Activated T-cell treated with anti-CD3 and anti-CD28 coated beads, Interleukin-2, amount 50 U/mL, for 4 hours (primary cell): ENCODE data around the gene NOTCH4. TPM values are rescaled to one million over a fixed set of nuclear protein-coding genes. Genes with fewer than 3 reads are reported as not detected.

Experiments used
- ATAC-seq, 2 donors: fragments of 200-7000 bp; cut with Tn5 transposase; one replicate each; pipeline ENCODE4 v1.10.0; 2021
- DNase-seq: peaks from one replicate; pipeline ENCODE4 v3.0.0-alpha.2; 2020
- H3K27me3 Mint-ChIP-seq: one replicate; pipeline ENCODE4 v1.8.0; 2021; ENCODE audit warnings: low read depth, mixed read lengths
- H3K36me3 Mint-ChIP-seq: one replicate; pipeline ENCODE4 v1.8.0; 2022; ENCODE audit warnings: mixed read lengths; ENCODE audit not compliant: insufficient read depth
- H3K4me1 Mint-ChIP-seq: one replicate; pipeline ENCODE4 v1.8.0; 2021; ENCODE audit warnings: low read depth, mixed read lengths
- H3K4me3 Mint-ChIP-seq: one replicate; pipeline ENCODE4 v1.8.0; 2021; ENCODE audit warnings: mild to moderate bottlenecking, moderate library complexity, mixed read lengths
- H3K9me3 Mint-ChIP-seq: one replicate; pipeline ENCODE4 v1.8.0; 2021; ENCODE audit warnings: mixed read lengths
- total RNA-seq, 3 donors: library from RNA; stranded (reverse); gene quantifications; one replicate each; pipeline ENCODE4 v1.2.1, GENCODE V29; 2021

NOTCH4 gene
- total RNA-seq, 3 donors from 2014 or later, result 0.40 to 0.58 (median 0.43) TPM

DNA sequence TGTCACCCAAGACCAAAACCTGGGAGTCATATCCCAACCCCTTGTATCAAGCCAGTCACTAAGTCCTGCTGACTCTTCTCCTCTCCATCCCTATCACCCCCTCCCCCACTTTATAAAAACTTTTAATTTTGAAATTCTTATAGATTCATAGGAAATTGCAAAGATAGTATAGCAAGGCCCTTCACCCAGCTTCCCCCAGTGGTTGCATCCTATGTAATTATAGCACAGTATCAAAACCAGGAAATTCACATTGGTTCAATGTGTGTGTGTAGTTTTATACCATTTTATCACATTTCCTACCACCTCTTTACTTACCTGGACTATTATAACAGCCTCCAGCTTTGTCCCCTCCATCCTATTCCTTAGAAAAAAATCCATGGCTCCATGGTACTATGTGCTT is 65.8 kb downstream of the NOTCH4 start:
- Mint-ChIP-seq H3K4me1 (peaks cover 23% of the 10 kb centered on the region), H3K36me3 (peaks cover 12% of the 10 kb centered on the region), H3K27me3 (no peaks in the 10 kb centered on the region), H3K9me3 (no peaks in the 10 kb centered on the region), H3K4me3 (no peak overlapping the region)
- ATAC-seq, result no peak
- no peak for DNase-seq

DNA sequence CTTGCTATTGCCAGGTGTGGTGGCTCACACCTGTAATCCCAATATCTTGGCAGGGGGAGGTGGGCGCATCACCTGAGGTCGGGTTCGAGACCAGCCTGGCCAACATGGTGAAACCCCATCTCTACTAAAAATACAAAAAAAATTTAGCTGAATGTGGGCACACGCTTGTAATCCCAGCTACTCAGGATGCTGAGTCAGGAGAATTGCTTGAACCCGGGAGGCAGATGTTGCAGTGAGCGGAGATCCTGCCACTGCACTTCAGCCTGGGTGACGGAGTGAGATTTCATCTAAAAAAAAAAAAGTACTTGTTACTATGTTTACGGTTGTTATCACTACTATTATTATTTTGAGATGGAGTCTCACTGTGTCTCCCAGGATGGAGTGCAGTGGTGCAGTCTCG is 67.0 kb downstream of the NOTCH4 start:
- Mint-ChIP-seq H3K36me3 (peaks cover 12% of the 10 kb centered on the region), H3K9me3 (no peaks in the 10 kb centered on the region), H3K27me3 (peaks cover 3% of the 10 kb centered on the region), H3K4me1 (peaks cover 33% of the 10 kb centered on the region), H3K4me3 (no peak overlapping the region)
- ATAC-seq (no peak), DNase-seq (no peak)

DNA sequence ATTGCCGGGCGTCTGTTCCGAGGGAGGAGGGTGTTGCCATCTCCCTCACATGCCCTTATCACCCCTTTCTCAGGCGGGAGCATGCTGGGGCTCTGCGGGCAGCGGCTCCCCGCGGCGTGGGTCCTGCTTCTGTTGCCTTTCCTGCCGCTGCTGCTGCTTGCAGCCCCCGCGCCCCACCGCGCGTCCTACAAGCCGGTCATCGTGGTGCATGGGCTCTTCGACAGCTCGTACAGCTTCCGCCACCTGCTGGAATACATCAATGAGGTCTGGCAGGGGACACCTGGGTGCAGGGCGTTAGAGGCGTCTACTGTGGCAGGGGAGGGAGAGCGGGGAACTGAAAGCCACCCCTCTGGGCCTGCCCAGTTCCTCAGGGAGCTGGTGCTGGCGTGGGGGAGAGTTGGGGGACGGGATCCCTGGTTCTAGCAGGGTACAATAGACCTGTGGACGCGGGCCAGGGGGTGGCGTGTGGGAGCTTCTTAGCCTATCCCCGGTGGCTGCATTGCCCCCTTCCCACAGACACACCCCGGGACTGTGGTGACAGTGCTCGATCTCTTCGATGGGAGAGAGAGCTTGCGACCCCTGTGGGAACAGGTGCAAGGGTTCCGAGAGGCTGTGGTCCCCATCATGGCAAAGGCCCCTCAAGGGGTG is 69.2 kb downstream of the NOTCH4 start:
- Mint-ChIP-seq H3K4me3 (peak overlapping the region; percentile 96), H3K36me3 (peaks cover 12% of the 10 kb centered on the region), H3K9me3 (no peaks in the 10 kb centered on the region), H3K4me1 (peaks cover 44% of the 10 kb centered on the region), H3K27me3 (peaks cover 17% of the 10 kb centered on the region)
- DNase-seq (peak; percentile 53), ATAC-seq (peak; percentile 61 to 73)

DNA sequence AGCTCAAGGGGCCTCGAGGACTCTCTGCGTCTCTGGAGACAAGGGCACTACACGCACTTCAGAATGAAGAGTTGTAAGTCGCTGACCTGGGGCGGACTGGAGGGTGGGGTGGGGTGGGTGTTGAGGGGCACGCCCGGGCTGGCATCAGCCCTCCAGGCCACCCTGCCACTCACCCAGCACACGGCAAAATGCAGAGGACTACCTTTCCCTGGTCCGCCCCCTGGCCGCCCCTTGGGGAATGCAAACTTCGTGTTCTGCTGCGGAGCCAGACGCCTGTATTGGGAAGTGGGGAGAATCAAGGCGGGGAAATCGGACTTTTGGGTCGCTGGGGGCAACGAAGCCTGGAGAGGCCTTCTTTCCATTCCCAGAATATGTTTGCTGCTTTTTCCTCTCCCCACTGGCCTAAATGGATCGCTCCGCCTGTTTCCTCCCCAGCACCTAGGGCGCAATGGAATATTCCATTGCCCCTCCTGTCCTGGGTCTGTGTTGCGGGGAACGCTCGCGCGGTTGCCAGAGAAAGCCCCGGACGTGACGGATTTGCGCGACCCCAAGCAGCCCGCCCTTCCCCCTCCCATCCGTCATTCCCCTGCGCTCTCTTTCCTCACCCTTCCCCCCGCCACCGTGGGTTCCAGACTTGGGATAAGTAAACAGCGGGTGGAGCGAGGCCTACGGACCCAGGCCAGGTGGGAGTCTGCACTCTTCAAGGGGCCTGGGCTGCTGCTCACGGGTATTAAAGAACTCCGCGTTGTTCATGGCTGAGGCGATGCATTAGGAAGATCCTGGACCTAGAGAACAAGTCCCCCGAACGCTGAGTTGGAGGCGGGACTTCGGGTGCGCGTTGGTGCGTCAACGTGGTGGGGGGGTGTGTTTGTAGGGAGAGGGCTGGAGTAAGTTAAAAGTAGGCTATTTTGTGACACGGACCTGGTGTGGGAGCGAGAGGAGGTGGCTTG is 70.0 kb downstream of the NOTCH4 start, which contains the start of gene PPT2:
Gene PPT2, plus strand, starts transcription at position 578 of the 950 bp plus-strand sequence. CDS start 454 bp downstream, outside the sequence.
- peaks cover 12% of the 10 kb centered on the region for H3K36me3 Mint-ChIP-seq
- H3K4me3 Mint-ChIP-seq, result peak within 1 kb of the TSS; percentile 96
- H3K9me3 Mint-ChIP-seq, result no peaks in the 10 kb centered on the region
- peaks cover 48% of the 10 kb centered on the region for H3K4me1 Mint-ChIP-seq
- DNase-seq (peak; percentile 56), ATAC-seq (peak; percentile 80 to 83)
- H3K27me3 Mint-ChIP-seq, result peaks cover 21% of the 10 kb centered on the region

DNA sequence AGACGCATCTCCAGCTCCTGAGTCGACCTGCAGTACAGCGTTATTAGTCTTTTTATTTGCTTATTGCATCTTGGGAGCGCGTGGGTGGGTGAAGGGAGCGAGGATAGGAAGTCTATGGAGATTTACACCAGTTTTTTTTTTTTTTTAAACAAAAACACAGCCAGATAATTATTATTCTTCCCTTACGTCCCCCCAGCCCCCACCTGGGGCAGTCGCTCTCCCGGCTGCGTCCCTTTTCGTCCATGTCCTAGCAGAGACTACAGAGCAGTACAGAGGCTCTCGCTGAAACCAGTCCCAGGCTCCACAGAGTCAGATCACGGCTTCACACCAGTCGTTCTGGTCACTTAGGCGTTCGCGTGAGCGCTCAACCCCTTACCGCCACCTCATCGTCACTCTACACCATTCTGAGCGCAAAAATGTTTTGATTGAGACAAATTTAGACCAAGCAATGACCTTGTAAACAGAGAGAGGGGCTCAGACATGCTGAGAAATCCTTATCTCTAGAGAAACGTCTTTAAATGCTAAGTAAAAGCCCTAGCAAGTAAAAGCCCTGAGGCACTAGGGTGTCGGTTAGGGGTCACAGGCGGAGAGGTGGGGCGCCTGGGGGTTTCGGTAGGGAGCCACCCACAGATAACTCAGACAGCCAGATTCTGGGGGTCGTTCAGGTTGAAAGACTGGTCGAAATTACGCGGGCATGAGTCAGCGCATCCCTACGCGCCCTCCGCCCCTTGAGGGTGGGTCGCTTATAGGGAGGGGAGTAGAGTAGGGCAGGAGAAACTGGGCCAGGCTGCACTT is 70.9 kb downstream of the NOTCH4 start:
- H3K4me3 Mint-ChIP-seq, result peak overlapping the region; percentile 53
- peaks cover 6% of the 10 kb centered on the region for H3K36me3 Mint-ChIP-seq
- H3K9me3 Mint-ChIP-seq, result no peaks in the 10 kb centered on the region
- H3K27me3 Mint-ChIP-seq, result peaks cover 30% of the 10 kb centered on the region
- peaks cover 55% of the 10 kb centered on the region for H3K4me1 Mint-ChIP-seq
- no peak for DNase-seq
- no peak for ATAC-seq

DNA sequence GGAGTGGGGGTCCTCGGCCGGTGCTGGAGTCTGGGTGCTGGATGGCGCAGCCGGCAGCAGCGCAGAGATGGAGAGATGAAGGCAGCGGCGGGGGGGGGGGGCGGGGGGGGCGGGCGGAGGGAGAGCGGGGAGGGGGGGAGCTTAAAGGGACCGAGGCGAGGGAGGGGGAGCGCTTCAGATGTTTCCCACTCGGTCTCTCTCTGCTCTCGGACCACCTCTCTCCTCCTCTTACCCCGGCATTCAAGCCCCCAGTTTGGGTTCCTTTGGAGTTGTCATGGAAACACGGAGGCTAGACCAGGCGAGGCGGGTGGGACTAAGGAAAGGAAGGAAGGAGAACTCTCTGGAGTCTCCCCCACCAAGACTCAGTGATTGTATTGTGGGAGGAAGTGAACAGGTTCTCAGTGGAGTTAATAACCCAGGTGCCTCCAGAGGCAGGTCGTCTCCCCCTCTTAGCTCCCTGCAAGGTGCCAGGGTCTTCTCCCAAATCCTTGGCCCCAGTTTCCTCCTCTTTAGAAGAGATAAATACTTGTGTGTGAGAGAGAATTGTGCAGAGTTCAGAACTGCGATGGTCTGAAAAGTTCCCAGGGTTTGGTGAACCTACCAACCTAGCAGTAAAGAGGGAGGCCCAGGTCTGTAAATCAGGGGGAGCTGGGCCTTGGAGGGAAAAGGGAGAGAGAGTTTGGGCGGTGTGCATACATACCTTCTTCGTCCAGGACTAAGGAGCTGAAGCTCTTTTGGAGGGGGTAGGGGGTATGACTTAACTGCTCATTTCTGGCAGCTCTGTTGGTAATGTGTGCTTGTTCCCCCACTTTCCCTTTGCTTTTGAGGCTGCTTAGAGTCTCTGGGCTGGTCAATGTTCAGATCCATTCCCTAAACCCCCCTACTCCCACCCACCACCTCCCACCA is 71.8 kb downstream of the NOTCH4 start, which contains the start of gene PRRT1:
Gene PRRT1, minus strand, starts transcription at position 77 of the 906 bp plus-strand sequence. CDS start 112 bp downstream, outside the sequence.
- H3K4me1 Mint-ChIP-seq, result peaks cover 57% of the 10 kb centered on the region
- no peak for DNase-seq
- H3K9me3 Mint-ChIP-seq, result no peaks in the 10 kb centered on the region
- no peaks in the 10 kb centered on the region for H3K36me3 Mint-ChIP-seq
- no peak for ATAC-seq
- H3K4me3 Mint-ChIP-seq, result peak within 1 kb of the TSS; percentile 56
- H3K27me3 Mint-ChIP-seq, result peaks cover 37% of the 10 kb centered on the region

DNA sequence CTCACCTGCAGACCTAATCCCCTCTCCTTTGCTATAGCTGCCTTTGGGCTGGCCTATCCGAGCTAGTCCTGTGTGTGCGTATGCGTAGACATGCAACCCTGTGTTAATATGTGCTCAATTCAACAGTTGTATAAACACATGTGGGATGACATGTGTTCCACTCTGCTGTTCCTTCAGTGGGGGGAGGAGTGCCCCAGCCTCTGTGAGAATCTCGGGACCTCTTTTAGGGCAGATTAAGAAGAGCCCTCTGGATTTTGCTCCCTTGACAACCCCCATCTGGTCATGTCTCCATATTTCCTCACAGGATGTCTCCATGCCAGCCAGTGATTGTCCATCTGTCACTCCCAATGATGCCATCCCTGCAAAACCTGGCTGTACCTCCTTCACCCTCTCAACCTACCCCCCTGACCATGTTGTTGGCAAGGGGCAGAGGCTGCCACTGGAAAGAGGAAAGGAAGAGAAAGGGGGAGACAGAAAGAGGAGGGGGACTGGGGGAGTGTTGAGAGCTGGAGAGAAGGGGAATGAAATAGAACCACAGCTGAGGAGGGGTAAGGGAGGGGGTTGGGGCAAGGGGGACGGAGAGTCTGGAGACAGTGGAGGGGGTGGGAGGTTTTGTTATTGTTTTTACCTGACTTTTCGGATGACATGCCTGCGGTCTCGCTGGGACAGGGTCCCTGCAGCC is 72.5 kb downstream of the NOTCH4 start:
- Mint-ChIP-seq H3K27me3 (peaks cover 37% of the 10 kb centered on the region), H3K9me3 (no peaks in the 10 kb centered on the region), H3K4me3 (peak overlapping the region; percentile 56), H3K4me1 (peaks cover 57% of the 10 kb centered on the region), H3K36me3 (no peaks in the 10 kb centered on the region)
- DNase-seq, result no peak
- no peak for ATAC-seq

DNA sequence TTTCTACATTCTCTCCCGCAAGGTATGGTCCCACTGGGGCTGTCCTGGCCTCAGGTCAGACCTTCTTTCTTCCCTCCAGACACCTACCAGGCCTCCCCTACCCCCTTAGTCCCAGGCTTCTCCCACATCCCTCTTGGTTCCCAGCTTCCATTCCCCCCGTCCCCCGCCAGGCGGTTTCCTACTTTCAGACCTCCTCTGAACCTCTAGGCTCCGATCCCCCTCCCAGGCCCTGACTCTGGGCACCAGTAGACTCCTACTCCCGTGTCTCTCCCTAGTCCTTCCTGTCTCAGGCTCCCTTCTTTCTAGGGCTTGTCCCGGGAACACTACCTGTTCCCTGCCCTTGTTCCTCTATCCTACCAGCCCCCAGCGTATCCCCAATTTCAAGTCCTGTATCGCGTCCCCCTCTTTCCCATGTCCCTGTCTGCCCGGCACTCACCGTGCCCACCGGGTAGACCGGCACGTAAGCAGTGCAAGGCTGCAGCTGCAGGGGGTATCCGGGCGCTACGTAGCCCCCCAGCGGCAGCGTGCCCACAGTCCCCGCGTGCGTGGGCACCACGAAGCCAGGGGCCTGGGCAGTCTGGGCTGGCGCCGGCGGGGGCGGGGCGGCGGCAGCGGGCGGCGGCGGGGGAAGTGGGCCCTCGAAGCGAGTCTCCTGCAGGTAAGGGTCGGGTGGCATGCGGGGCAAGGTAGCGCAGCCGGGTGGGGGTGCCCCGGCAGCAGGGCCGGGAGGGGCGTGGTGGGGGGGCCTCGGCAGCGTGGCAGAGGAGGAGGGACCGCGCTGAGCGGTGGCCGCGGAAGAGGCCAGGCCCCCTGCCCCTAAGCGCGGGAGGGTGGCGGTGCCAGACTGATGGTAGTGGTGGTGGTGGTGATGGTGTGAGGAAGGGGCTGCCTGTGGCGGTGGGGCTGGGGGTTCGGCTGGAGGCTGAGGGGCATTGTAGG is 73.7 kb downstream of the NOTCH4 start:
- peaks cover 37% of the 10 kb centered on the region for H3K27me3 Mint-ChIP-seq
- H3K9me3 Mint-ChIP-seq, result no peaks in the 10 kb centered on the region
- peaks cover 53% of the 10 kb centered on the region for H3K4me1 Mint-ChIP-seq
- DNase-seq, result no peak
- H3K4me3 Mint-ChIP-seq, result no peak overlapping the region
- ATAC-seq, result no peak
- no peaks in the 10 kb centered on the region for H3K36me3 Mint-ChIP-seq

DNA sequence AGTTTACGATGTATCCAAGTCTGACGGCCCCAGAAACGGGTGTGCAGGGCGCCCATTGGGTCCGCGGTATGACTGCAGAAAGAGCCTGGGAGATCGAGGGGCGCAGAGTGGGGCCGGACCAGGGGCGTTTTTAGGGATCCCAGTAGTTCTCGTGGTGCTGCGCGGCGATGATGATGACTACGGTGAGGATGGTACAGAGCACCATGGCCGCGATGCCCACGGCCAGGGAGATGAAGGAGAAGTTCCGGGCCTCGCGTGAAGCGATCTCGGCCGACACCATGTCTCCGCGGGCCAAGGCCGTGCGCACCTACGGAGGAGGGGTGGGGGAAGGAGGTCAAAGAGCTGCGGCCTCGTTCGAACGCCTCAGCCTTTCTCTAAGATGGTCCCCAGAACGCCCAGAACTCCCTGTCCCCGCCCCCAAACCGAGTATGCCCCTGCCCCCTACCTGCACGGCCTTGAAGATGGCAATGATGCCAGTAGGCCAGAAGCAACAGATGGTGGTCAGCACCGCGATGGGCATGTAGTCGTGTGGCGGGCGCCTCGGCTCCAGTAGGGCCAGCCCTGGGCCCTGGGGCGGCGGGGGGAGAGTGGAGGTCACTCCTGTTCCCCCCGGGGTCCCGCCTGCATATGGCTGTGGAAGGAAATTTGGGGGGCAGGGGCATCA is 74.6 kb downstream of the NOTCH4 start:
- Mint-ChIP-seq H3K4me1 (peaks cover 43% of the 10 kb centered on the region), H3K27me3 (peaks cover 37% of the 10 kb centered on the region), H3K36me3 (no peaks in the 10 kb centered on the region), H3K4me3 (peak overlapping the region; percentile 81), H3K9me3 (no peaks in the 10 kb centered on the region)
- ATAC-seq, result peak; percentile 12 to 14
- no peak for DNase-seq

DNA sequence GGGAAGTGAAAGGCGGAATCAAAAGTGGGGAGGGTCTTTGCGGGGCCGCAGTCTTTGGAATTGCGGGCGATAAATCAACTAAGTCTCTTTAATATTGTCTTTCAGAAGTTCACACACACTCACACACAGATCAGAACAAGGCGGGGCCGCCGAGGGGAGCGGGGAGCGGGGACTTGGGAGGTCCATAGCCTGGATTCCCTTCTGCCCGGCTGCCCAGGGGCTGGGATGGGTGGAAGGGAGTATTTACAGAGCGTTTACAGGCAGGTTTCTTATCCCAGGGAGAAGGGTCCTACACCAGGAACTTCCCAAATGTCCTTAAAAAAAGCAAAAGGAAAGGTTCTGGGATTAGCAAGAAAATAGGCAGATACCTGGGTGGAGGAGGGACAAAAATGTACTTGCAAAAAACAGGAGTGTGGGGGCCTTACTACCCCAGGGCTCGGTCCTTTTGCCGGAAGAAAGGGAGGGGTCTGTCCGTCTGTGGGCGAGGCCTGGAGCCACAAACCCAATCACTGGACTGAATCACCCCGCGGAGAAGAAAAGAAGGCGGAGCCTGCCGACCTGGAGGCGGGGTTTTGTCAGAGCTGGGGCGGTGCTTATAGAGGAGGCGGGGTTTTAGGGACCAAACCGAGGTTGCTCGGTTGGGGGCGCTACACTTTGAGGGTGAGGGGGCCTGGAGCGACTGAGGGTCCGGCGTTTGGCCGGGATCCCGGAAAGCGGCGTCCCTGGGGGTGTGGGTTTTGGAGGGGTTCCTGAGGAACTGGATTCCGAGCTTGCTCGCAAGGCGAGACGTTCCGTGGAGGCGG is 75.4 kb downstream of the NOTCH4 start:
- Mint-ChIP-seq H3K4me1 (peaks cover 38% of the 10 kb centered on the region), H3K4me3 (peak overlapping the region; percentile 81), H3K27me3 (peaks cover 37% of the 10 kb centered on the region), H3K9me3 (no peaks in the 10 kb centered on the region), H3K36me3 (no peaks in the 10 kb centered on the region)
- ATAC-seq (peak; percentile 81 to 83), DNase-seq (peak; percentile 62)
